DMS153 treated with DMSO at 0.1 percent for 48 hours (cell line): ENCODE measurements around the gene BMX.

Experiments used
- DNase-seq: peaks from one replicate; lab custom pipeline; 2025; ENCODE audit not compliant: unreplicated experiment; lab: John Stamatoyannopoulos, UW

The BMX gene

GRCh38 chrX:15567886-15568616, 67.4 kb downstream of the BMX start:
- no peak for DNase-seq

DNA sequence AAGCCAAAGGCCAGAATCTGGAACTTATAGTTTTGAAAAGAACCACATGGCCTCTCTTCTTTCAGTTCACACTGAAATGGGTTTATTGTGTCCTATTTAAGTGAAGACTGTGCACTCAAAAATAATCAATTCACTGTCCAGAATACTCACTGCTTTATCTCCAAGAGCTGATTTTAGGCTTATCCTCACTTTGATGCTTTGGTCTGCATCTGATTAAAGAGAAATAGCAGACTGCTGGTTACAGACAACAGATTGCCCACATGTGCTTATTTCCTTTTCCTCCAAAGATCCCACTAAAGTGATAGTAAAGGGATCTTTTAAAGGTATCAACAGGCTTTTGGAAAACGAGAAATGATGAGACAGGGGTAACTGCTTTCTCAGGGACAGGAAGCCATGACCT, 69.5 kb downstream of the BMX start:
- no peak for DNase-seq

DNA sequence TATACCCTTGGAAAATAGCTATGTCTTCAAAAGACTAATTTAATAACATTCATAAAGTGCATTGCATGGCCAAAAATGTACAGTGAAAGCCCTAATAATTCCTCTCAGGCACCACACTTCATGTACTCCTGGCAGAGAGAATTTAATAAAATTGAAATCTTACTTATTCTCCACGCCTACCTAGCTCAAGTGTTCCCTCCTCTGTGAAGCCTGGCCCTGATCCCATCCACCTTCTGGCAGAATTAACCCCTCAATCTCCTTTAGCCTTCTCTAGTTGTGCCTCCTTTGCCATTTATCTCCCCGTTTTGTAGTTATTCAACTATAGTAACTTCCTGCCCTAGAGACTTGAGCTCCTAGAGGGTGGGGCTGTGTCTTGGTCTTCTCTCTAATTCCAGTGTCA, 73.4 kb downstream of the BMX start:
- DNase-seq = no peak

- no peak for DNase-seq
These were observed 75.4 kb downstream of the BMX start for GRCh38 chrX:15576019-15576418.

DNA sequence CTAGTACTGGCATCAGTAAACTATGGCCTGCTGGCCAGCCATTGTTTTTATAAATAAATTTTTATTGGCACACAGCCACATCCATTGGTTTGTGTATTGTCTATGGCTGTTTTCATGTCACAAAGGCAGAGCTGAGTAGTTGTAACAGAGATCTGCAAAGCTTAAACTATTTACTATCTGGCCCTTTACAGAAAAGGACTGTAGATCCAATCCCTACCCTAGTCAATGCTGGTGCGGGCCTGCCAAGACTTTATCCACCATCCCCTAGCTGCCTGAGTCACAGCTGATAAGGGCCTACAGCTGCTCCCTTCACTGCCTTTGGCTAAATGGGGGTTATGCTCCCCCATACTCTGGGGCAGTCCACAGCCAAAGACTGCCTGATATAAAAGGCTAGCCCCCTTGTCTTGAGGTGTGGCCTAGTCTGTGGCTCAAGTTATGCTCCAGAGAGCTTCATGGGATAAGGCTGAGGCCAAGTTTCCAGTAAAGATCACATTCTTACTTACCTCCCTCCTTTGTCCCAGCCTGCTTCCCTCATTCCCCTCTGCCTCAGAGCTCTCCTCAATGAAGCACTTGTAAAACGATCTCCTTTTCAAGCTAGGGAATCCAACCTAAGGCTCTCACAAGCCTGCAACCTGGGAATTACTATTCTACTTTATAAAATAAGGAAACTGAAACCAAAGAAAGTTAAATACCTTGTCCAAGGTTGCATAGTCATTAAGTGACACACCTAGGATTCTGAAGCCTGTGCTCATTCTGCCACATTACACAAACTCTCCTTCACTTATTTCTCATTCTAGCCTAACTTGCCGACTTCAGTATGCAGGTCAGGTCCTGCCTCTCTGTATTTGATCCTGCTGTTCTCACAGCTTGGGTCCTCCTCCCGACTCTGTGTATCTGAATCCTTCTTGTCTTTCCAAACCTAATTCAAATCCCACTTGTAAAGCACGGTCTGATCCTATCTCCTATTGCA, 79.5 kb downstream of the BMX start:
- no peak for DNase-seq

GRCh38 chrX:15594371-15594770, 93.8 kb downstream of the BMX start:
- no peak for DNase-seq

DNA sequence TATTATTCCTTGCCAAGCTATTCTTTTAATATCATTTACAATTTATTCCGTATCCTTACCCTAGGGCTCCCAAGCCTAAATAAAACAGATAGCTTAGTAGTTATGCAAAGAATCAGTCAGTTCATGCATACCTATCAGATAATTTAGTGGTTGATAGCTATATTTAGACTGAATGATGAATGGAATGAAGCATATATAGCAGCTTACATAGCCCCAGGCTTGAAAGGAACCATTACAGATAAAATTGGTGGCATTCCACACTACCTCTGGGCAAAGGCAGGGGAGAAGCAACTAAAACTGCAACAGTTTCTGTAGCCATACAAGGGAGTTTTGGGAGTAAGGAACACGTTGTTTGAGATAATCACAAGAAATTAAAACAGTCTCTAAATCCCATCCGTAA, 97.4 kb downstream of the BMX start:
- no peak for DNase-seq

DNA sequence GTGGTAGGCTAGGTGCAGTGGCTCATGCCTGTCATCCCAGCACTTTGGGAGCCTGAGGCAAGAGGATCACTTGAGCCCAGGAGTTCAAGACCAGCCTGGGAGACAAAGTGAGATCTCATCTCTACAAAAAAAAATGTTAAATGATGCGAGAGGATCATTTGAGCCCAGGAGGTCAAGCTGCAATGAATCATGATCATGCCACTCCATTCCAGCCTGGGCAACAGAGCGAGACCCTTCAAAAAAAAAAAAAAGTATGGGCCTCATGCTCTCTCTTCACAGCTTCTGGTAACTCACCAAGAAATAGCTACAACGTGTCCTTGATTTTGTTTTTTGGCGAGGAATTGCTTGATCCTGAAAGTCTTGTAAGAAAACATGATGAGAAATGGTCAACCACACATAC, 98.9 kb downstream of the BMX start:
- no peak for DNase-seq

DNA sequence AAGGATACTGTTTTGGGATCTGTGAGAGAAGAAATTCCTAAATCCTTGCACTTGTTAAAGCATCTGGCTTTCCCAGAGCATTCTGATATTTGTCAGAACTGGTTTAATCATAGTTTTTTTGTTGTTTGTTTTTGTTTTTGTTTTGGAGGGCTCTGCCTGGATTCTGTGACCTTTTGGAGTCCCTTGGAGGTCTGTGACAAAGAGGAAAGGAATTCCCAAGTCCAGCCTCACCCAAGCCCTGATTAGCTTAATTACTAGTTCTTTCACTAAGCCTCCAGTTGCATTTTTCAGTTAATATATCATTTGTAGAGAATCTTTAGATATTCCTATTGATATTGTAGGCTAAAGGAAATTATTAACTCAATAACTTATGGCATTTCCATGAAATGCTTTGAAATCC, 99.4 kb downstream of the BMX start:
- DNase-seq = no peak

- no peak for DNase-seq
These were observed 100.1 kb downstream of the BMX start, which contains the start of gene ACE2 for GRCh38 chrX:15600745-15601144. Gene ACE2, minus strand, starts transcription at chrX:15600960. Its CDS starts 49 bp downstream, at chrX:15600911.

DNA sequence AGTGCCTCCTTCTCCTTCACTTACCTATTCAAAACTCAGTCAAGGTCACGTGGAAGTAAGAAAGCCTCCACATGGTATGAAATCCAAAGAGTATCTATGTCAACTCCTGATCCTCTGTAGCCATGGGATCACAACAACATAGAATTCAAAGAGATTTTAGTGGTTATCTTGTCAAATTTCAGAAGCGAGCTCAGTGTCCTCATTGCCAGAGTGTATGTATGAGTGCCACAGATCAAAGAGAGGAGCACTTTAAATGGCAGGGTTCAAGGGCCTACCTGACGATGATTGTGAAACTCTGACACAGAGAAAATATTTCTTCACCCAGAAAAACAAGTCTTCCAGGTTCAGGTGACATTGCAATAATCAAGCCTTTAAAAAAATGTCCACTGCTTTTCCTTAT, 101.3 kb downstream of the BMX start:
- DNase-seq = no peak

GRCh38 chrX:15602761-15603160, 102.2 kb downstream of the BMX start:
- DNase-seq = no peak

- no peak for DNase-seq
These were observed 104.6 kb downstream of the BMX start for GRCh38 chrX:15605226-15605625.
